DOHH2 (cell line): ENCODE results near the gene KLF2.

Experiments
- CTCF ChIP-seq: fragments of 200-600 bp; sonication (generic); IDR thresholded peaks from one replicate; pipeline ENCODE4 v1.5.1; 2014; ENCODE audit warnings: antibody characterized with exemption, mild to moderate bottlenecking, low read depth, low read length; ENCODE audit not compliant: poor library complexity, severe bottlenecking
- EZH2phosphoT487 ChIP-seq: fragments of 200-600 bp; sonication (generic); IDR thresholded peaks from 2 replicates; pipeline ENCODE4 v1.6.1; 2017; ENCODE audit warnings: borderline replicate concordance, mild to moderate bottlenecking, antibody characterized with exemption, low read length, moderate library complexity, mixed read lengths

- TF ChIP-seq CTCF = no peak
- no peak for TF ChIP-seq EZH2phosphoT487
These were observed 20.9 kb upstream of the KLF2 start for GRCh38 chr19:16303755-16304154.
